Neural crest cell (in vitro differentiated cells): ENCODE measurements around the gene CNTN1. TPM values are rescaled to one million over a fixed set of nuclear protein-coding genes. Genes with fewer than 3 reads are reported as not detected.
A peak's percentile ranks its signal among the peaks of the same experiment; 100 is the strongest.

ENCODE experiments used
- DNase-seq: peaks from one replicate; pipeline ENCODE4 v3.0.0; 2021; ENCODE audit warnings: low read depth, mixed read lengths, low spot score
- H3K27ac Mint-ChIP-seq: one replicate; pipeline ENCODE4 v1.8.0; 2021; ENCODE audit warnings: mild to moderate bottlenecking, mixed read lengths; ENCODE audit not compliant: unreplicated experiment
- H3K27me3 Mint-ChIP-seq: 2 replicates; pipeline ENCODE4 v1.8.0; 2021; ENCODE audit warnings: low read depth, mild to moderate bottlenecking, mixed read lengths
- H3K36me3 Mint-ChIP-seq: 2 replicates; pipeline ENCODE4 v1.8.0; 2021; ENCODE audit warnings: low read depth, mild to moderate bottlenecking, mixed read lengths
- H3K4me1 Mint-ChIP-seq: 2 replicates; pipeline ENCODE4 v1.8.0; 2021; ENCODE audit warnings: mixed read lengths
- H3K4me3 Mint-ChIP-seq: one replicate; pipeline ENCODE4 v1.8.0; 2021; ENCODE audit warnings: mild to moderate bottlenecking, mixed read lengths
- H3K9me3 Mint-ChIP-seq: 2 replicates; pipeline ENCODE4 v1.8.0; 2021; ENCODE audit warnings: mixed read lengths
- CTCF ChIP-seq: fragments of 200-600 bp; sonication (generic); conservative IDR thresholded peaks from 2 replicates; pipeline ENCODE4 v1.5.0; 2021; ENCODE audit warnings: antibody characterized with exemption, mild to moderate bottlenecking
- long read RNA-seq: library from polyadenylated mRNA; unstranded; transcript quantifications from one replicate; pipeline ENCODE4 v2.0.0, GENCODE V29; 2020
- total RNA-seq: library from RNA; stranded (reverse); gene quantifications from 2 replicates; pipeline ENCODE4 v1.2.1, GENCODE V29; 2021

CNTN1 gene
- 0.77 and 1.0 TPM in 2 replicates for total RNA-seq
- long read RNA-seq, partial matches to known transcripts = 1 of 2 reads
- long read RNA-seq, other reads (novel, unspliced or antisense) = 1 of 2 reads

- peaks cover 57% of the 10 kb centered on the region for H3K27me3 Mint-ChIP-seq
- no peak within 1 kb of the TSS for H3K27ac Mint-ChIP-seq
- H3K36me3 Mint-ChIP-seq = no peaks in the 10 kb centered on the region
- DNase-seq = peak; percentile 74
- no peak for TF ChIP-seq CTCF
- H3K9me3 Mint-ChIP-seq = no peaks in the 10 kb centered on the region
- peaks cover 13% of the 10 kb centered on the region for H3K4me1 Mint-ChIP-seq
- H3K4me3 Mint-ChIP-seq = peak within 1 kb of the TSS; percentile 97
These were observed at the start of gene CNTN1 for GRCh38 chr12:40691913-40692764. Gene CNTN1, plus strand, starts transcription at chr12:40692439.

GRCh38 chr12:40643506-40643905, 48.7 kb upstream of the CNTN1 start:
- Mint-ChIP-seq H3K4me3 (no peak overlapping the region), H3K9me3 (peaks cover 12% of the 10 kb centered on the region), H3K27me3 (peaks cover 2% of the 10 kb centered on the region), H3K4me1 (no peaks in the 10 kb centered on the region), H3K27ac (no peak overlapping the region), H3K36me3 (peaks cover 7% of the 10 kb centered on the region)
- no peak for TF ChIP-seq CTCF
- no peak for DNase-seq

- H3K36me3 Mint-ChIP-seq = peaks cover 7% of the 10 kb centered on the region
- H3K27ac Mint-ChIP-seq = no peak overlapping the region
- H3K4me1 Mint-ChIP-seq = no peaks in the 10 kb centered on the region
- no peak for TF ChIP-seq CTCF
- no peak for DNase-seq
- no peak overlapping the region for H3K4me3 Mint-ChIP-seq
- H3K27me3 Mint-ChIP-seq = peaks cover 2% of the 10 kb centered on the region
- peaks cover 12% of the 10 kb centered on the region for H3K9me3 Mint-ChIP-seq
These were observed 48.3 kb upstream of the CNTN1 start for GRCh38 chr12:40643976-40644375.

GRCh38 chr12:40644708-40645107, 47.5 kb upstream of the CNTN1 start:
- Mint-ChIP-seq H3K4me3 (no peak overlapping the region), H3K9me3 (peaks cover 10% of the 10 kb centered on the region), H3K27me3 (no peaks in the 10 kb centered on the region), H3K4me1 (no peaks in the 10 kb centered on the region), H3K27ac (no peak overlapping the region), H3K36me3 (peaks cover 7% of the 10 kb centered on the region)
- no peak for DNase-seq
- TF ChIP-seq CTCF = no peak

GRCh38 chr12:40645361-40645760, 46.9 kb upstream of the CNTN1 start:
- Mint-ChIP-seq H3K4me3 (no peak overlapping the region), H3K9me3 (peaks cover 9% of the 10 kb centered on the region)
- no peak for DNase-seq

More at GRCh38 chr12:40645361-40645760, 46.9 kb upstream of the CNTN1 start:
- TF ChIP-seq CTCF = no peak
- H3K4me1 Mint-ChIP-seq = no peaks in the 10 kb centered on the region
- H3K27ac Mint-ChIP-seq = no peak overlapping the region
- H3K36me3 Mint-ChIP-seq = peaks cover 5% of the 10 kb centered on the region
- H3K27me3 Mint-ChIP-seq = no peaks in the 10 kb centered on the region
